ENCODE results near the gene CAMKK1.

- TF ChIP-seq CTCF (conservative IDR thresholded peaks at IDR 0.05), result no peak
- no peak for TF ChIP-seq EZH2 (IDR thresholded peaks at IDR 0.05; ENCODE audit: low read depth)
These were observed 17.5 kb downstream of the CAMKK1 start for GRCh38 chr17:3875317-3875716.
